ENCODE results near the gene ZNF319.

ZNF319 gene

DNA sequence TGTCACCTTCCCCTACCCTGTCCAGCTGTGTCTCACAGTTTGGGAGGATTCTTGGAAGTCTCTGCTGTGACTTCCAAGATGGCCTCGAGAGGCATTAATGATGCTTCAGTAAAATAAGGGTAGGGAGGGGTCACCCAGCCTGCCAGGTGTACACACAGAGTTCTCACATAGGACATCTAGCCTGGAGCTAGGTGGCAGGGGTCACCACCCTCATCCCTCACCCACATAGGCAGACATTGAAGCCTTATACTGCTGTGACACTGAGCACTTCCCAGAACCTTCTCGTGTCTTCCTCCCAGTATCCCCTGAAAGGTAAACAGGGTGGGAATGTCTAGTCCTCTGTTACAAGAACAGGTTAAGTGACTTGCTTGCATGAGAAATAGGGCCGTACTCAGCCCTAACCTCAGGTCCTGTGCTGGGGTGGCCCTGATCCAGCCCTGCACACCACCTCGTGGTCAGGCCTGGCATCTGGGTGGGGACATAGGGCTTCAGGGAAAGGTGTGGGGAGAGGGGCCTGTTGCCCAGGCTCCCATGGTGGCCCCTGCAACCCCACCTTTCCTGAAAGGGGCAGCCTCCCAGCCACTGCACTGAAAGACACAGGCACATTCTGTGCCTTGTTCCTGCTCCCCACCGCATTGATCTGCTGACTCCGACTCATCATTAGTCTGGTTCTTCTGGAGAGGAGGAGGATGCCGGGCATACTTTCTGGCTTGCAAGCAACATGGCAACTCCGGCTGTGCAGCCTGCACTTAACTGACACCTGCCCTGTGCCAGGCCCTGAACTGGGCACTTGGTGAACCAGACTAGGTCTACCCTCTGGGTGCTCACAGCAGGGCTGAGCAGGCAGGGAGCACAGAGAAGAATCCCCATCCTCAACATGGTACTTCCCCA, 21.4 kb upstream of the ZNF319 start:
- no peak for TF ChIP-seq GATA3 (IDR thresholded peaks at IDR 0.05; ENCODE audit: low read depth, low read length)
- no peak for TF ChIP-seq GATA2 (IDR thresholded peaks at IDR 0.05; ENCODE audit: low read depth, low read length)

DNA sequence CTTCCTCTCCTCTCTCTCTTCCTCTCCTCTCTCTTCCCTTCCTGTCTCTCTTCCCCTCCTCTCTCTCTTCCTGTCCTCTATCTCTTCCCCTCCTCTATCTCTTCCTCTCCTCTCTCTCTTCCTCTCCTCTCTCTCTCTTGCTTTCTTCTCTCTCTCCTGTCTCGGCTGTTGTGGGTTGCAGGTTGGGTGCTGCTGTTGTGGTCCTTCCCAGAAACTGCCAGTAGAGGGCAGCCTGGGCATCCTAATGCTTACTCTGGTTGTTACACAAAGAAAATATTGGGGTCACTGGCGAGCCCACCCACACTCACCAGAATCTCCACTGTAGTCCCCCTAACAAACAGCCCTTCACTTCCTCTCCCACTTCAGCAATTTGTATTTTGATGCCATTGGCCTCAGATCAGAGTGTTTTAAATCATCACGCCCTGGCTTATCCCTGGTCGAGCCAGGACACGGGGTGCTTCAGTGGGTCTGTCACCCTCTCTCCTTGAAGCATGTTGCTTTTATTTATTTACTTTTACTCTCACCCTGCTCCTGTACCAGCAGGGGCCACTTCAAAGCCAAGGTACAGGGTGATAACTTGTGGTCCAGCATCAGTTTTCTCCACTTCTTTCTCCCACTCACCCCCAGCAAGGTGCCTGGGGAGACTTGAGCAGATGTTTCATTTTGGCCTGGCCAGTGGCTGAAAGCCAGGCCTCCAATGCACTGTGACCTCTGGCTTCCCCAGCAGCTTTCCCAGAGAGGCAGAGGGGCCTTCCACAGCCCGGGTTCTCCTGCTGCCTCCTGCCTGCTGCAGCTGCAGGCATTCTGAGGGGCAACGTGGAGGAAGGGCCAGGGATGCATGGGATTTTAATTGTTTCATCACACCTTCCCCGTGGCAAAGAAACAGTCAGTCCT, 20.4 kb upstream of the ZNF319 start:
- no peak for TF ChIP-seq GATA3 (IDR thresholded peaks at IDR 0.05; ENCODE audit: low read depth, low read length)
- TF ChIP-seq GATA2 (IDR thresholded peaks at IDR 0.05; ENCODE audit: low read depth, low read length): no peak

DNA sequence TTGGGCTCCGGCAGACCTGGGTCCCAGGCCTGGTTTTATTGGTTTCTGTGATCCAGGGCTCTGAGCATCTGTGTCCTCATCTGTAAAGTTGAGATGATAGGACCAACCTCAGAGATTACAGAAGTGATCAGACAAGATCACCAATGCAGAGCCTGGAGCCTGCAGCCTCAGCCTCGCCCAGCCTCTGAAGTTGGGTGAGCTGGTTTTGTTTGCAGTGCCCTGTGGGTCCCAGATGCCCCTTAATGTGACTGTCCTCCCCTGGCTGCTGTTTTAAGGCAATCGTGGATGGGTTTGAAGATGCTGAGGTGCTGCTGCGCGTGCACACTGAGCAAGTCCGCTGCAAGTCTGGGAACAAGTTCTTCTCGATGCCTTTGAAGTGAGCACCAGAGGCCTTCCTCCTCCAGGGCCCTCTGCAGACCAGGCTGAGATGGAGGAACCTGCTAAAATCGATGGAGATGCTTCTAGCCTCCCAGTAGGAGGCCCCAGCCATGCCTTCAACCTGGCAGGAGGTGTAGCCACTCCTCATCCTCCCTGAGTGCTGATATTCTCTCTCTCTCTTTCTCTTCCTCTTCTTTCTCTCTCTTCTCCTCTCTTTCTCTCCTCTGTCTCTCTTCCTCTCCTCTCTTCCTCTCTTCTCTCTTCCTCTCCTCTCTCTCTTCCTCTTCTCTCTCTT, 19.5 kb upstream of the ZNF319 start:
- TF ChIP-seq GATA3 (IDR thresholded peaks at IDR 0.05; ENCODE audit: low read depth, low read length): no peak
- no peak for TF ChIP-seq GATA2 (IDR thresholded peaks at IDR 0.05; ENCODE audit: low read depth, low read length)

DNA sequence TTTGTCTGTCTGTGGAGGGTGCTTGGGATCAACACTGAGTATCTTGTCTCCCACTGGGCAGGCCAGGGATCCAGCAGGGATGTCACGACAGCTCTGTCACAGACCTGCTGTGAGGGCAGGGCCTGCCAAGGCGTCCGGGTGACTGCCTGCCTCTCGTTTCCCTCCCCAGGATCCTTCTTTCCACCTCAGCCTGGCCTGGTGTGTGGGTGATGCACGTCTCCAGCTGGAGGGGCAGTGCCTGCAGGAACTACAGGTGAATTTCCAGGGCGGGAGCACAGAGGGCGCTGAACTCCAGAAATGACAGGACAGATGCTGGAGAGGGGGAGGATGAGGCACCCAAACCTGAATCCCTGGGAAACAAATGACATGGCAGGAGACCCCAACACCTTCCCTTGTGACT, 18.3 kb upstream of the ZNF319 start:
- TF ChIP-seq GATA2 (IDR thresholded peaks at IDR 0.05; ENCODE audit: low read depth, low read length) (no peak), GATA3 (IDR thresholded peaks at IDR 0.05; ENCODE audit: low read depth, low read length) (no peak)

DNA sequence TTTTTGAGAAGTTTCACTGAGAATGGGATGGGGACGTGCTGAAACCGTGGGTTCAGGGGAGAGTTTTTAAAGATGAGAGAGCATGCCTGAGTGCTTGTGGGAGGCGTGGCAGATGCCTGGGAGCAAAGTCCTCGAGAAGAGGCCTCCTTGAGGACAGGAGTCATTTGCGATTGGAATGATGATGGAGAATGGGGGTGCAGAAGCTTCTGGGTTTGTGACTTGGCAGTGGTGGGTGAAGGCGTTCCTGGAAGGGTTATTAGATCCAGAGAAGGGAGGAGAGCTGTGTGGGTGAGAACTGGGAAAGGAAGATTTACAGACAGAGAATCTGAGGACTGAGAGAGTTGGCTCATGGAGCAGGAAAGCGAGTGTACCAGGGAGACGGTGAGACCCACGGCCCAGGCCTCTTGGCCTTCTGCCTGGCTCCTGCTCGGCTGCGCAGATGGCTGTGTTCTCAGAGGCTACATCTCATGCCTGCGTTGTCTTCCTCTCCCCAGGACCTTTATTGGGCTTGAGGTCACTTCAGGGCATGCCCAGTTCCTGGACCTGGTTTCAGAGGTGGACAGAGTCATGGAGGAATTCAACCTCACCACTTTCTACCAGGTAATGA, 16.5 kb upstream of the ZNF319 start:
- TF ChIP-seq GATA3 (IDR thresholded peaks at IDR 0.05; ENCODE audit: low read depth, low read length): no peak
- no peak for TF ChIP-seq GATA2 (IDR thresholded peaks at IDR 0.05; ENCODE audit: low read depth, low read length)

DNA sequence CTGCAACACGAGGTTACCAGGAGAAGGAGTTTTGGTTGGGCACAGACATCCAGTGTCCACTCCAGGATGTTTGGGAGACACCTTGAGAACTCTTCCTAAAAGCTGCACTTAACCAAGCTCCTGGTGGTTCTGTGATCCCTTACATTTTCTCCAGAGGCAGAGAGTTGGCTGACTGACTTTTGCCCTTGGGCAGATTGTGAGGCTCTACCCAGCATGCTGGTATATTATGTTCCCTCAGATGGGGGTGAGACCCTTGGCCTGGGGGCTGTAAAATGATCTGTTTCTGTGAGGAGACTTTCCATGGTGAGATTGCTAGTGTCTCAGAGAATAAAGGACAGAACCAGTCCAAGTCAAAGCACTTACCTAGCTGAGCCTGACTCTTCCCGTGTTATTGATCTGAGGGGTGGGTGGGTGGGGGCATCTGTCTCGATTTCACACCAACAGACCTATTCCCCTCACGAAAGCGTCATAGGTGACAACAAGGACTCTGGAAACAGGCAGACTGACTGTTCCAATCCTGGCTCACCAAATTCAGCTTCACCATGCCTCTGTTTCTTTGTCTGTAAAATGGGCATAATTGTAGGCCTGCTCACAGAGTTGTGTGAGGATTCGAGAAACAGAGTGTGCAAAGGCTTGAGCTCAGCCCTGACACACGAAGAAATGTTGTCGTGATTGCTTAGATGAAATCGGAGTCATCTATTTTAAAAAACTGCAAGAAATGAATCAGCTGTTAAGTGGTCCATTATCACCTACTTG, 12.9 kb upstream of the ZNF319 start:
- TF ChIP-seq GATA3 (IDR thresholded peaks at IDR 0.05; ENCODE audit: low read depth, low read length) (no peak), GATA2 (IDR thresholded peaks at IDR 0.05; ENCODE audit: low read depth, low read length) (no peak)

DNA sequence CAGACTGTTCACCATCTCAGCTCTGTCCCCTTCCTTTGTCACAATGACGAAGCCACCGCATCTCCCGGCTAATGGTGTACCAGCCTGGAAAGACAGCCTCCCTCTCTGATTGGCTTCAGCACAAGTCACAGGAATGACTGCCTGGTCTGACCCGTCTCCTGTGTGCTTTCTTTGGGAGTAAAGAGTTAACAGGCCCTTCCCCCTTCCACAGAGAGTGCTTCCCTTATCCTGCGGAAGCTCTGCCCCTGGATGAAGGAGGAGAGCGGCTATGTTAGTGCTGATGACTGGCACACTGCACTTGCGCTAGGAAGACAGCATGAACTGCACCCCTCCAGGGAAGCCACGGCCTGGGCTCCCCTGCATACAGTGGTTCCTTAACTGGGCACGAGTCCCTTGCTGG, 12.0 kb upstream of the ZNF319 start:
- TF ChIP-seq GATA3 (IDR thresholded peaks at IDR 0.05; ENCODE audit: low read depth, low read length): no peak
- TF ChIP-seq GATA2 (IDR thresholded peaks at IDR 0.05; ENCODE audit: low read depth, low read length): no peak

DNA sequence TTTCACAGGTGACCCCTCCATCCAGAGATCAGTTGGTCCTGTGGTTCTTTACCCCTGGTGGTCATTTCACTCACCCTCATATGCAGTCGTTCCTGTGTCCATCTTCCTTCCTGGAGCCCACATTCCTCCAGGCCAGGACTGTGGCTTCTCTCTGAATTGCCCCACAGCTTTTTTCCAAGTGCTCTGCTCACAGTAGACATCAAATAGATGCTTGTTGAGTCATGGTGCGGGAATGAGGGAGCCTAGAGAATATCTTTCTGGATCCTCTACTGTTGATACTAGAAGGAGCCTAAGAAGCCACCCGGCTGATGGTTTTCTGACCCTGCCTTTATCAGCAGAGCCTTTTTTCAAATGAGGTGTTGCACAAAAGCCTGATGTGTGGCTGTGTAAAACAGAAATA, 11.2 kb upstream of the ZNF319 start:
- TF ChIP-seq GATA3 (IDR thresholded peaks at IDR 0.05; ENCODE audit: low read depth, low read length): no peak
- TF ChIP-seq GATA2 (IDR thresholded peaks at IDR 0.05; ENCODE audit: low read depth, low read length): no peak

DNA sequence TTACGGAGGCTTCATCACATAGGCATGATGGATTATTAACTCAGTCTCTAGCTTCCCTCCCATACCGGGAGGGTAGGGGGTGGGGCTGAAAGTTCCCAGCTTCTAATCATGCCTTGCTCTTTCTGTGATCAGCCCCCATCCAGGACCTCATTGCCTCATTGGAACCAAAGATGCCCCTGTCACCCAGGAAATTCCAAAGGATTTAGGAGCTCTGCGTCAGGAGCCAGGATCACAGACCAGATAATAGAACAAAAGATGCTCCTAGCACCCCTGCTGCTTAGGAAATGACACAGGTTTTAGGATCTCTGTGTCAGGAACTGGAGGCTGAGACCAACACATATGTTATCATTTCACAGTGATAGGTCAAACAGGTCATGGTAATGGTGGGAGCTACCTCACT, 10.4 kb upstream of the ZNF319 start:
- no peak for TF ChIP-seq GATA3 (IDR thresholded peaks at IDR 0.05; ENCODE audit: low read depth, low read length)
- TF ChIP-seq GATA2 (IDR thresholded peaks at IDR 0.05; ENCODE audit: low read depth, low read length): no peak

DNA sequence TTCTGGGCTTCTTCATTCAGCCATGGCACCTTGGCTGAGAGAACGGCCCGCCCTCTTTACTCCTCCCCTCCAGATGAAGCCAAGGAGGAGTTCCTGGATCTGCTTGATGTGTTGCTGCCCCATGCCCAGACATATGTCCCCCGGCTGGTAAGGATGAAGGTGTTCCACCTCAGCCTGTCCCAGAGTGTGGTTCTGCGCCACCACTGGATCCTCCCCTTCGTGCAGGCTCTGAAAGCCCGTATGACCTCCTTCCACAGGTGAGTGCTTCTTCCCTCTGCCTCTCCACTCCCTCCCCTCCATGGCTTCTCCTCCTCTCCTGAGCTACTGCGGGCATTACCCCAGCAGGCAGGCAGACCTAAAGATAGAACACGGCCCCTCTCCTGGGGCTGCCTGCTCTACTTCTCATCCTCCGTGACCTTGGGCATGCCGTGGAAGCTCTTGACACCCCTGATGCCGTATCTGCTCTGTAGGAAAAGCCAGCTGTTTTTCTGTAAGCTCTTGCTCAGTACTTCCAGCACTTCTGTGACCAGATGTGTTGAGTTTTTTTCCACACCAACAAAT, 9.5 kb upstream of the ZNF319 start:
- TF ChIP-seq GATA2 (IDR thresholded peaks at IDR 0.05; ENCODE audit: low read depth, low read length) (no peak), GATA3 (IDR thresholded peaks at IDR 0.05; ENCODE audit: low read depth, low read length) (no peak)

DNA sequence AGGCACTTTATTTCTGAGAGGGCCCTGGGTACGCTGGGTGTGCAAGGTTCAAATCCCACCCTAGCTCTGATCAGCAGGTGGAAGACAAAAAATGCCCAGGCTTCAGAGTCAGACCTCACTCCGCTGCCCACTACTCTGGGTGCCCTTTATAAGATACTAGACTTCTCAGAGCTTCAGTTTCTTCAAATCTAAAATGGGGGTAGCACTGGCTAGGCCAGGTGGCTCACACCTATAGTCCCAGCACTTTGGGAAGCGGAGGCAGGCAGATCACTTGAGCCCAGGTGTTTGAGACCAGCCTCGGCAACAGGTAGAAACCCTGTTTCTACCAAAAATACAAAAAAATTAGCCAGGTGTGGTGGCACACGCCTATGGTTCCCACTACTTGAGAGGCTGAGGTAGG, 2.5 kb upstream of the ZNF319 start:
- TF ChIP-seq GATA3 (IDR thresholded peaks at IDR 0.05; ENCODE audit: low read depth, low read length) (no peak), GATA2 (IDR thresholded peaks at IDR 0.05; ENCODE audit: low read depth, low read length) (no peak)

DNA sequence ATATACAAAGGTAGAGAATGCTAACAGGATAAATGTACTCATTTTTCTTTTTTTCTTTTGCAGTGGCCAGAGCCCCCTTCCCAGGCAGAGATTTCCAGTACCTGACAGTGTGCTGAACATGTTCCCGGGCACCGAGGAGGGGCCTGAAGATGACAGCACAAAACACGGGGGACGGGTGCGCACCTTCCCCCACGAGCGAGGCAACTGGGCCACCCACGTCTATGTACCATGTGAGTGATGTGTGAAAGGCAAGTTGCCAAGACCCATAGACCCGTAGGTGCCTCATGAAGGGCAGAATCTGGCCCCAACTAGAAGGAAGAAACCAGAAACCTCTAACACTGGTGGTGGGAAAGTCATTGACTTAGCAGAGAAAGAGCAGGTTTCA, 1.9 kb upstream of the ZNF319 start:
- TF ChIP-seq GATA3 (IDR thresholded peaks at IDR 0.05; ENCODE audit: low read depth, low read length) (no peak), GATA2 (IDR thresholded peaks at IDR 0.05; ENCODE audit: low read depth, low read length) (no peak)

All from SH-SY5Y (cell line).